HEK293T (cell line): Measurements from ENCODE around the gene TNFAIP2.

Source experiments
- CTCF ChIA-PET: fragments of 350-600 bp; formaldehyde crosslinking; extraction: SDS; loops from one replicate; lab custom pipeline; 2021; ENCODE audit warnings: antibody characterized with exemption, inconsistent platforms; lab: Yijun Ruan, JAX
- POLR2A ChIA-PET: fragments of 350-600 bp; formaldehyde crosslinking; extraction: SDS; loops from one replicate; lab custom pipeline; 2020; ENCODE audit warnings: antibody characterized with exemption, inconsistent platforms; lab: Yijun Ruan, JAX
- DNase-seq: peaks from one replicate; pipeline ENCODE4 v3.0.0; 2012; ENCODE audit warnings: mixed read lengths; ENCODE audit errors: extremely low spot score
- ARNT ChIP-seq: fragments of 450-650 bp; IDR thresholded peaks from 2 replicates; pipeline ENCODE4 v1.6.1; 2017; ENCODE audit warnings: mild to moderate bottlenecking
- BHLHE40 ChIP-seq: fragments of 450-650 bp; IDR thresholded peaks from 2 replicates; pipeline ENCODE4 v1.6.1; 2016; ENCODE audit warnings: mild to moderate bottlenecking, moderate library complexity, borderline replicate concordance
- CTBP1 ChIP-seq: fragments of 450-650 bp; IDR thresholded peaks from 2 replicates; pipeline ENCODE4 v1.6.1; 2016; ENCODE audit warnings: borderline replicate concordance
- ELF4 ChIP-seq: fragments of 450-650 bp; IDR thresholded peaks from 2 replicates; pipeline ENCODE4 v1.6.1; 2017; ENCODE audit warnings: antibody characterized with exemption
- FOXA1 ChIP-seq: fragments of 450-650 bp; IDR thresholded peaks from 2 replicates; pipeline ENCODE4 v1.6.1; 2016; ENCODE audit warnings: mild to moderate bottlenecking
- FOXK2 ChIP-seq: fragments of 450-650 bp; IDR thresholded peaks from 2 replicates; pipeline ENCODE4 v1.6.1; 2016; ENCODE audit warnings: mild to moderate bottlenecking
- FOXM1 ChIP-seq: fragments of 450-650 bp; IDR thresholded peaks from 2 replicates; pipeline ENCODE4 v1.6.1; 2017; ENCODE audit warnings: mild to moderate bottlenecking, borderline replicate concordance
- HDGF ChIP-seq: fragments of 450-650 bp; IDR thresholded peaks from 2 replicates; pipeline ENCODE4 v1.6.1; 2017; ENCODE audit warnings: antibody characterized with exemption, borderline replicate concordance
- L3MBTL2 ChIP-seq: fragments of 450-650 bp; conservative IDR thresholded peaks from 2 replicates; pipeline ENCODE4 v1.6.1; 2016; ENCODE audit warnings: mild to moderate bottlenecking
- LEF1 ChIP-seq: fragments of 450-650 bp; IDR thresholded peaks from 2 replicates; pipeline ENCODE4 v1.6.1; 2017; ENCODE audit warnings: mild to moderate bottlenecking, borderline replicate concordance
- NFRKB ChIP-seq: fragments of 450-650 bp; IDR thresholded peaks from 2 replicates; pipeline ENCODE4 v1.6.1; 2016; ENCODE audit warnings: mild to moderate bottlenecking, moderate library complexity
- PKNOX1 ChIP-seq: fragments of 450-650 bp; IDR thresholded peaks from 2 replicates; pipeline ENCODE4 v1.6.1; 2016
- SP1 ChIP-seq: fragments of 450-650 bp; IDR thresholded peaks from 2 replicates; pipeline ENCODE4 v1.6.1; 2017
- SUZ12 ChIP-seq: fragments of 450-650 bp; IDR thresholded peaks from 2 replicates; pipeline ENCODE4 v1.6.1; 2016; ENCODE audit warnings: mild to moderate bottlenecking
- TARDBP ChIP-seq: fragments of 450-650 bp; IDR thresholded peaks from 2 replicates; pipeline ENCODE4 v1.6.1; 2016
- ZNF384 ChIP-seq: fragments of 450-650 bp; IDR thresholded peaks from 2 replicates; pipeline ENCODE4 v1.6.1; 2016

TNFAIP2 gene

DNA sequence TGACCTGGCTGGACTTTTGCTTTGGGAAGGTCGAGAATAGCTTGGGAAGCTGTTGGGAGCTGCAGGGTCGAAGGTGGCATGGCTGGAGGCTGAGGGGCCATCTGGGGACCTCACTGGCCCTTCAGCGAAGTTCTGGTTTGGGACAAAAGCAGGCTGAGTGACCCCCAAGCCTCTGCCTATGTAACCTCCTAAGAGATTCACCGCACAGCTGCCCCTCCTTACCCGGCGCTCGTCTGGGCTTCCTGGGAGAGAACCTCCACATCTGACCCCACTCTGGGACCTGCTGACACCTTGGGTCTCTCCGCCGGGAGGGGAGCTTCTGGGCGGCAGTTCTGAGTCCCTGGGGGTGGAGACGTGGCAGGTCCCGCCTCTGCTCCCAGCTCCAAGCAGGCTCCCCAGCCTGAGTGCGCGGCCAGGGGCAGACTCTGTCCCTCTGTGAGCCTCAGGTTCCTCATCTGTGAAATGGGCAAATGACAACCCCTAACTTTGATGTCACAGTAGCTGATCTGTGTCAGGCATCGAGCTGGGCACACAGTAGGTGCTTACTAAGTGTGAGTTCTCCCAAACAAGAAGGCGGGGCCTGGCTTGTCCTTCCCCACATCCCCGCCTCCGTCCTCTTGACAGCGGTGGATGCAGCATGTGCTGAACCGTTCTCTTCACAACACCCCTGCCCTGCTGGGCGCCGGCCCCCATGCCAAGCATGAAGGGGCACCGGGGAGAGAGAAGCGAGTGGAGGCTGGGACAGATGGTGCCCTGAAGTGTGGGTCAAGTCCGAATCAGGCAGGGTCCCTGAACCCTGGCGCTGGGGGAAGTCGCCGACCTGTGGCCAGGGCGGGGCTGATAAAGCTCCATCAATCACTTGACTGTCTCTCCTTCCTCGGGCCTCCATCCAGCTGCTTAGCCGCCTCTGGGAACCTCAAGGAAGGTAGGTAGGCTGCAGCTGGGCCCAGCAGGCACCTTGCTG is 25.0 kb upstream of the TNFAIP2 start:
- DNase-seq: no peak
- ChIA-PET CTCF (interaction anchor here (1.4 to 2.0 kb wide), 2 partner anchors 24 to 293 kb away, joined by 3 to 7 read pairs; no protein-coding TSS in a partner anchor), POLR2A (no interaction called here)
- TF ChIP-seq FOXA1: no peak

DNA sequence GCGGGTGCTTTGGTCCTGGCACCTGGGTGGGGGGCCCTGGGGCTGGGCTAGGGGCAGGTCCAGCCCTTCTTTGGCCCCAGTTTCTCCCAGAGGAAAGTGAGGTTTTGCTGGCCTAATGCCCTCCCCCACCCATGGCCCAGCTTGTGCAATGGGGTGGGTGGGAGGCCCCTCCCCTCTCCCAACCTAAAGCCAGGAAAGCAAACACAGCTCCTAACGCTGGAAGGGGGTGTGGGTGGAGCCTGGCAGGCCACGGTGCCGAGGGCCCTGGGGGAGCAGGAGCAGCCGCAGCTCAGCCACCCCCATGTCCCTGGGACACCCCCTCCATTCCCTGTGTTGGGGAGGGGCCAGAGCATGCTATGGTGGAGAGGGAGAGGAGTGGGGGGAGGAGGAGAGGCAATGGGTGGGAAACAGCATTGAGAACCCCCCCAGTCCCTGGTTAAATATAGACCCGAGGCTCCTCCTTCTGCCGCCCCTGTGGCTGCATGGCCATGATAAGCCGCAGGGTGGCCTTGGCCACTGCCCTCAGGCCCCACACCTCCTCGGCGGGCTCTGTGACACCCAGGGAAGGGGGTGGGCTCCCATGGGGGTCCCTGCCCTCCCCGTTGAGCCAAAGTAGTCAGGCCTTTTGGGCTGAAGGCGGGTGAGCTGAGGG is 24.1 kb upstream of the TNFAIP2 start:
- no peak for DNase-seq
- TF ChIP-seq L3MBTL2: no peak
- no peak for TF ChIP-seq HDGF
- TF ChIP-seq ARNT: no peak
- TF ChIP-seq ZNF384: no peak
- TF ChIP-seq LEF1: no peak
- no peak for TF ChIP-seq NFRKB
- no peak for TF ChIP-seq ELF4
- TF ChIP-seq FOXK2: no peak
- no peak for TF ChIP-seq CTBP1
- no peak for TF ChIP-seq PKNOX1
- no peak for TF ChIP-seq BHLHE40
- no peak for TF ChIP-seq SUZ12
- no peak for TF ChIP-seq FOXA1
- TF ChIP-seq FOXM1: no peak
- no peak for TF ChIP-seq SP1
- TF ChIP-seq TARDBP: no peak
- CTCF ChIA-PET: interaction anchor here (1.4 to 2.0 kb wide), 2 partner anchors 25 to 292 kb away, joined by 3 to 7 read pairs; no protein-coding TSS in a partner anchor
- POLR2A ChIA-PET: no interaction called here

GRCh38 chr14:103099733-103100280 is 23.5 kb upstream of the TNFAIP2 start:
- ChIA-PET CTCF (interaction anchor here (1.4 to 2.0 kb wide), 2 partner anchors 26 to 291 kb away, joined by 3 to 7 read pairs; no protein-coding TSS in a partner anchor), POLR2A (no interaction called here)
- TF ChIP-seq ZNF384 (no peak), HDGF (no peak), LEF1 (no peak), FOXA1 (no peak), FOXK2 (no peak), TARDBP (no peak), L3MBTL2 (no peak), ELF4 (no peak), ARNT (no peak), PKNOX1 (no peak), BHLHE40 (no peak), NFRKB (no peak), CTBP1 (no peak), SP1 (no peak), FOXM1 (no peak), SUZ12 (no peak)
- DNase-seq: no peak

DNA sequence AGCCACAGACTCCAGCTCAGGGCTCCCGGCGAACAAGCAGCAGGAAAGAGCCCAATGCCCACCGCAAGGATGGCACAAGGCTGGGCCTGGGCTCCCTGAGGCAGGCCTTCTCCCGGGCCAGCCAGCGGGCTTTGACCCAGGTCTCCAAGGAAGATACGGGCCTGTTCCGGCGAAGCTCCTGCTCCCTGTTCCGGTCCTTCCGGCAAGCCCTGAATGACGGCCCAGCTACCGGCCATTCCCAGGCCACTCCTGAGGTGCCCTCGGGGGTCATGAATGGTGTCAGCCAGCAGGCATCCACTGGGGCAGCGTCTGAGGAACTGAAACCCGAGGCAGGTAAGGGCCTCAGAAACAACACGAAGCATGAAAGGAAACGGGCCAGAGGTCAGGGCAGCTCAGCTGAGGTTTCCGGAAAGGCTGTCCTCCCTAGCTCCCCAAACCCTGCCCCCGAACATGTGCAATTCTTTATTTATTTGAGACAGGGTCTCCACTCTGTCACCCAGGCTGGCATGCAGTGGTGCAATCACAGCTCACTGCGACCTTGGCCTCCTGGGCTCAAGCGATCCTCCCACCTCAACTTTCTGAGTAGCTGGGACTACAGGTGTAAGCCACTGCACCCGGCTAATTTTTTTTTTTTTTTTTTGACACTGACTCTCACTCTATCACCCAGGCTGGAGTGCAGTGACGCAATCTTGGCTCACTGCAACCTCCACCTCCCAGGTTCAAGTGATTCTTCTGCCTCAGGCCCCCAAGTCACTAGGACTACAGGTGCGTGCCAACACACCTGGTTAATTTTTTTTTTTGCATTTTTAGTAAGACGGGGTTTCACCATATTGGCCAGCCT is 22.8 kb upstream of the TNFAIP2 start:
- TF ChIP-seq HDGF (no peak), PKNOX1 (no peak), ELF4 (no peak), SP1 (no peak), ZNF384 (no peak), SUZ12 (no peak), FOXK2 (no peak), TARDBP (no peak), ARNT (no peak), NFRKB (no peak), L3MBTL2 (no peak), FOXM1 (no peak)
- POLR2A ChIA-PET: no interaction called here
- CTCF ChIA-PET: interaction anchor here (0.7 to 2.0 kb wide), 2 partner anchors 26 to 300 kb away, joined by 5 to 7 read pairs; no protein-coding TSS in a partner anchor
- DNase-seq: no peak

DNA sequence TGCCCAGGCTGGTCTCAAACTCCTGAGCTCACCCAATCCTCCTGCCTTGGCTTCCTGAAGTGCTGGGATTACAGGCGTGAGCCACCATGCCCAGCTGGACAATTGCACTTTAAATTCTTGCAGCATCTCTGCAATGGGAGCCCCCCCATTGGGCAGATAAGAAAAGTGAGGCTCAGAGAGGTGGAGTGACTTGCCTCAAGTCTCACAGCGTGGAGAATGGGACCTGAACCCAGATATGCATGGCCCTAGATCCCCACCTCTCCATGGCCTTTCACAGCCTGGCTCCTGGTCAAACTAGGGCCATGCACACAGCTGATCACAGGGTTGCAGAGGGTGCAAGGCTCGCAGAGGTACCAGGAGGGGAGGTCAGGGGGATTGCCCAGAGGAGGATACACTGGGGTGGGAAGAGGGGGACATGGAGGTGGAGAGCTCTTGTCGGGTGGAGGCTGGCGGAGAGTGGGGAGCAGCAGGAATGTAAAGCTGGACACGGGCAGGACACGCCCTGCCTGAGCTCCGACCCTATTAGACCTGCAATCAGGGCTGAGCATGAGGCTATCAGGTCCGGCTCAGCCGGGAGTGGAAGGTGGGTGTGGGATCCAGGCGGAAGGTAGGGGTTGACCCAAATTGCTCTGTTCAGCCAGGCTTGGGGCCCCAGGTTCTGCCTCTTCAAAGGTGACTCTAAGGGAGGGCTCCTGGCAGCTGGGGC is 21.9 kb upstream of the TNFAIP2 start:
- POLR2A ChIA-PET: no interaction called here
- TF ChIP-seq TARDBP: no peak
- TF ChIP-seq SUZ12: no peak
- CTCF ChIA-PET: no interaction called here
- no peak for DNase-seq
